Measurements from ENCODE around the gene CPLANE2. TPM values are rescaled to one million over a fixed set of nuclear protein-coding genes. Genes with fewer than 3 reads are reported as not detected.

CPLANE2 gene
- total RNA-seq, 4 donors from 2014 or later: 6.0 to 17.2 (median 10.4) TPM

DNA sequence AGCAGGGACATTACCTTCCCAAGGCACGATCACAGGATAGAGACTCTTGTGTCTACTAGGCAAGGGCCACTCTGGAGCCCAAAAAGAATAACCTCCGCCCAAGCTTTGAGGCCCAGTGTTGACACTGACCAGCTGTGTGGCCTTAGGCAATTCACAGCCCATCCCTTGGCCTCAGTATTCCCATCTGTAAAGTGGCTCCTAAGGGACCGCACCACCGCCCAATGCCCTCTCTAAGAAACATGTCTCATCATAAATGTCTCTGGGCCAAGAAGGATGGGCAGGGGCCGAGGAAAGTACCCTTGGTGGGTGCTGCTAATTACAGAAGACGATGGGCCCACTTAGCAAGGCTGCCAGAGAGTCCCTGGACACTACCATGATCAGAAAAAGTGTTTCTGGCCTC is 25.2 kb downstream of the CPLANE2 start:
- intact Hi-C loops (cut with DNase I; ENCODE audit: low total_unique reads): no loop called here
- WGBS, 2 donors: 57 to 69% methylated on average over 6 of the region's 6 CpGs
- H3K4me3 ChIP-seq (ENCODE audit: low read depth, poor library complexity, severe bottlenecking): no peak overlapping the region
- no peak for TF ChIP-seq POLR2A (IDR thresholded peaks at IDR 0.05)
- TF ChIP-seq, protein P1, sequence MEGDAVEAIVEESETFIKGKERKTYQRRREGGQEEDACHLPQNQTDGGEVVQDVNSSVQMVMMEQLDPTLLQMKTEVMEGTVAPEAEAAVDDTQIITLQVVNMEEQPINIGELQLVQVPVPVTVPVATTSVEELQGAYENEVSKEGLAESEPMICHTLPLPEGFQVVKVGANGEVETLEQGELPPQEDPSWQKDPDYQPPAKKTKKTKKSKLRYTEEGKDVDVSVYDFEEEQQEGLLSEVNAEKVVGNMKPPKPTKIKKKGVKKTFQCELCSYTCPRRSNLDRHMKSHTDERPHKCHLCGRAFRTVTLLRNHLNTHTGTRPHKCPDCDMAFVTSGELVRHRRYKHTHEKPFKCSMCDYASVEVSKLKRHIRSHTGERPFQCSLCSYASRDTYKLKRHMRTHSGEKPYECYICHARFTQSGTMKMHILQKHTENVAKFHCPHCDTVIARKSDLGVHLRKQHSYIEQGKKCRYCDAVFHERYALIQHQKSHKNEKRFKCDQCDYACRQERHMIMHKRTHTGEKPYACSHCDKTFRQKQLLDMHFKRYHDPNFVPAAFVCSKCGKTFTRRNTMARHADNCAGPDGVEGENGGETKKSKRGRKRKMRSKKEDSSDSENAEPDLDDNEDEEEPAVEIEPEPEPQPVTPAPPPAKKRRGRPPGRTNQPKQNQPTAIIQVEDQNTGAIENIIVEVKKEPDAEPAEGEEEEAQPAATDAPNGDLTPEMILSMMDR (IDR thresholded peaks at IDR 0.05): no peak
- no peak for DNase-seq (ENCODE audit: low spot score in 2 of 2)

DNA sequence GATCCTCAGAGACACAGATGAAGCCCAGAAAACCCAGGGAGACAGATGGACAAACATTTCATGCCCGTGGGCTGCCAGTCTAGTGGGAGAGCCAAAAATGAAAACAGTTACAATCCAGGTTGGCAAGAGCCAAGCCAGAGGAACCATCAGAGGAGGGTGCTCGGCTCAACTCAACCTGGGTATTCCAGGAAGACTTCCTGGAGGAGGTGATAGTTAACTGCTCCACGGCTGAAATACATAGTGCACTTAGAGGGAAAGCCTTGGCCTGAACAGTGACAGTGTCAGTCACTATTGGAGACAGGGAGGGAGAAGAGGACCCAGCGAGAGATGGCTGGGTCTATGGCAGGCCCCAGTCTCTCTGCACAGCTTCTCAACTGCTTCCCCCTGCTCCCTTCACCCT is 26.4 kb downstream of the CPLANE2 start:
- H3K4me3 ChIP-seq (ENCODE audit: low read depth, poor library complexity, severe bottlenecking): no peak overlapping the region
- no peak for DNase-seq (ENCODE audit: low spot score in 2 of 2)
- no peak for TF ChIP-seq POLR2A (IDR thresholded peaks at IDR 0.05)
- intact Hi-C loops (cut with DNase I; ENCODE audit: low total_unique reads): no loop called here
- WGBS, 2 donors: 73 to 77% methylated on average over 4 of the region's 4 CpGs

DNA sequence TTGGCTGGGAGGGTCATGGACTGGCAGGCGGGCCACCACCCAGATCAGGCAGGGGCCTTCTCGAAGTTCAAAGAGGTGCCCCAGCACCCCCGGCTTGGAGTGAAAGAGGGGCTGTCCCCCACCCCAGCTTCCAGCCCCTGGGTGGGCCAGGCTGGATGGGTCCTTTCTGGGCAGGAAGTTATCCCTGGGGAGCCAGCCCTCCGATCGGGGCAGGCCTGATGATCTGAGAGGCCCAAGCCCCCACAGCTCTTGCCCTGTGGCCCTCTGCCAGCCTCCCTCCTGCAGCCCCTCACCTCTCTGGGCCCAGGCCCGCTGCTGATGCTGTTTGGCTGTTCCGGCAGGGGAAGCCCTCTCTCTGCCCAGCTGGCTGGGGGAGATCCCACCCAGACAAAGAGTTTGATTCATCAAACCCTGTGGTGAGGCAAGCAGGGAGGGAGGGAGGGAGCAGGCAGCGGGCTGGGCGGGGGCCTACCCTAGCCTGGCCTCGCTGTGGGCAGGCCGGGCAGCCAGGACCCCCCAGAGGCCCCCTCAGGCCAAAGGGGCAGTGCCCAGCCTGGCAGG is 27.1 kb downstream of the CPLANE2 start:
- WGBS, 2 donors: 69 to 76% methylated on average over 9 to 11 of the region's 11 CpGs
- intact Hi-C loops (cut with DNase I; ENCODE audit: low total_unique reads): no loop called here
- DNase-seq (ENCODE audit: low spot score in 2 of 2): no peak
- no peak overlapping the region for H3K4me3 ChIP-seq (ENCODE audit: low read depth, poor library complexity, severe bottlenecking)
- TF ChIP-seq, protein P1 (IDR thresholded peaks at IDR 0.05): no peak
- TF ChIP-seq POLR2A (IDR thresholded peaks at IDR 0.05): no peak

DNA sequence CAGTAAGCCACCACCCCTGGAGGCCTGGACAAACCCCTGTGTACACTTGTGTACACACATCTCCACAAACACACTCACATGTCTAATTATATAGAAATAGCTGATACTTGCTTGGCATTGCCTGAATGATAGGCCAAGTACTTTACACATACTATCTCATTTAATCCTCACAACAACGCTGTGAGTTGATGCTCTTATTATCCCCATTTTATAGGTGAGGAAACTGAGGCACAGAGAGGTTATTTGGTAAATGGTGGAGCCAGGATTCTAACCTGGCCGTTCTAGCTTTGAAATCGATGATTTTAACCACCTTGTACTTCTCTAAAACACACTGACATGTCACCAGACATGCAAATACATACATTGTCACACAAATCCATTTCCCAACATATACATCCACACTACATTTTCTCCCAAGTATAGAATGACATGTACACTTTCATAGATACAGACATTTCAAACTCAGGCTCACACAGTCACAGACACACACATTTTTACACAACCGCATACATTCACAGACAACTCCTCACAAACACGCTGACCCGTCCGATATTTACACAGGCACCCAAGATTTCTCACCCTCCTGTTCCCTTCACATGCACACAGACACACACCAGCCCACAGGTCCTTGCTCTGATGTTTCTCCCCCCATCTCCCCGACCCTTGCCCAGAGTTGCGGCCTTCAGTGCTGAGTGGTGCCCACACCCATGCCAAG is 27.7 kb downstream of the CPLANE2 start:
- intact Hi-C loops (cut with DNase I; ENCODE audit: low total_unique reads): no loop called here
- TF ChIP-seq, protein P1 (IDR thresholded peaks at IDR 0.05): no peak

DNA sequence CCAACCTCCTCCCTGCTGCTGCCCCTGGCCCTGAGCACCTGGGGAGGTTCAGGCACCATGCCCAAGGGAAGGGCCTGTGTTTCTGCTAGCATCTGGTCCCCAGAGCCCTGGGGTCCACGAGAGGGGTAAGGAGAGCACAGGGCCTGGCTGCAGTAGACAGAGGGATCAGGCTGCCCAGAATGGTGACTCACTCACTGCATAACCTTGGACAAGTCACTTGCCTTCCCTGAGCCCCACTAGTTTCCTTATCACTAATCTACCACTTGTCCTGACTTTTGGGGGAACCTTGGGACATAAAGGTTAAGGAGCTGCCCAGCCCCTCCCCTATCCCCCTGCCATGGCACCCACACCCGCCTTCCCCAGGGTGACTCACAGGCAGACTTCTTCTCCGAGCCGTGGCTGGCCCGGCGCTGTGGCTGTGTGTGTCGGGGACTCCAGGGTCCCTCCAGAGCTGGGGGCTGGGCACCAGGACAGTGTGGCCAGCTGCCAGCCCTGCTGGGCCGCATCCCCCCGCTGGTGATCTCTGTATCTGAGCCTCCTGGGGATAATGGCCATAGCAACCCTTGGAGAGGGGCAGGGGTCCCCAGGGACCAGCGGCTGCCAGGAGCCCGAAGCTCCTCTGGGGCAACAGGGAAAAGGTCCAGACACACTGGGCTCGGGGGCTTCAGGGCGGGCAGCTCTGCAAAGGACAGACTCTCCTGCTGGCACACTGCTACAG is 28.6 kb downstream of the CPLANE2 start:
- 58 to 69% methylated on average over 7 to 13 of the region's 13 CpGs for WGBS, 2 donors
- H3K4me3 ChIP-seq (ENCODE audit: low read depth, poor library complexity, severe bottlenecking): no peak overlapping the region
- intact Hi-C loops (cut with DNase I; ENCODE audit: low total_unique reads): no loop called here
- no peak for DNase-seq (ENCODE audit: low spot score in 2 of 2)
- TF ChIP-seq POLR2A (IDR thresholded peaks at IDR 0.05): no peak
- TF ChIP-seq, protein P1 (IDR thresholded peaks at IDR 0.05): no peak

More for the DNA sequence above, 27.7 kb downstream of the CPLANE2 start:
- DNase-seq (ENCODE audit: low spot score in 2 of 2): no peak
- H3K4me3 ChIP-seq (ENCODE audit: low read depth, poor library complexity, severe bottlenecking): no peak overlapping the region
- 75 to 82% methylated on average over 9 of the region's 9 CpGs for WGBS, 2 donors
